HG02885 (cell line): ENCODE results near the gene SMARCD3.

Experiments
- ATAC-seq: cut with Tn5 transposase; IDR thresholded peaks from one replicate; pipeline ENCODE4 v1.9.1; 2021; ENCODE audit warnings: mild to moderate bottlenecking; ENCODE audit not compliant: unreplicated experiment, poor library complexity

Gene SMARCD3

GRCh38 chr7:151193203-151193978 is 55.1 kb downstream of the SMARCD3 start:
- no peak for ATAC-seq

- no peak for ATAC-seq
Measured at GRCh38 chr7:151192002-151192539, 56.4 kb downstream of the SMARCD3 start.

GRCh38 chr7:151191544-151191943 is 57.0 kb downstream of the SMARCD3 start:
- ATAC-seq = no peak

- ATAC-seq = no peak
Measured at GRCh38 chr7:151189038-151189437, 59.5 kb downstream of the SMARCD3 start.
